Measurements from ENCODE around the gene C4BPA. TPM values are rescaled to one million over a fixed set of nuclear protein-coding genes. Genes with fewer than 3 reads are reported as not detected.

The C4BPA gene
- total RNA-seq, 4 donors from 2014 or later: 1.5 TPM; not detected in 3

DNA sequence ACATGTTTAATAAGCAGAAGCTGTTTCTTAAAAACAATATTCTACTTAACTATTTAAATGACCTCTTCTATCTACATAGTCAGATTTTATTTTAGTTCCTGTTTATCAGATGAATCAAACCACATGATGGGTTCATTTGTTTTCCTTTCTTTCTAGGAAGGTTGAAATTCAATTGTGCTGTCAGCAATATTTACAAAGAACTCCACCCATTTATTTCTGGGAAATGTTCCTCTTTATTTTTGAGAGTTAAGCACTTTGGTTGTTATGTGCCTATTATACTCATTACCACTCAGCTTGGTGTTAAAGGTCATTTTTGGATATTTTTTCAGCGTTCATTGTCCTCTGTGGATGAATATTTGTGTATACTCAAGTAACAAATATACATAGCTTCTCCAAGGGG lies 84.9 kb downstream of the C4BPA start:
- H3K4me1 ChIP-seq: no peaks in the 10 kb centered on the region
- H3K36me3 ChIP-seq: no peaks in the 10 kb centered on the region
- no peak for DNase-seq
- no peaks in the 10 kb centered on the region for H3K9me3 ChIP-seq
- intact Hi-C loops (cut with DNase I; ENCODE audit: low total_unique reads): no loop called here
- no peaks in the 10 kb centered on the region for H3K27me3 ChIP-seq
- TF ChIP-seq, protein P1, sequence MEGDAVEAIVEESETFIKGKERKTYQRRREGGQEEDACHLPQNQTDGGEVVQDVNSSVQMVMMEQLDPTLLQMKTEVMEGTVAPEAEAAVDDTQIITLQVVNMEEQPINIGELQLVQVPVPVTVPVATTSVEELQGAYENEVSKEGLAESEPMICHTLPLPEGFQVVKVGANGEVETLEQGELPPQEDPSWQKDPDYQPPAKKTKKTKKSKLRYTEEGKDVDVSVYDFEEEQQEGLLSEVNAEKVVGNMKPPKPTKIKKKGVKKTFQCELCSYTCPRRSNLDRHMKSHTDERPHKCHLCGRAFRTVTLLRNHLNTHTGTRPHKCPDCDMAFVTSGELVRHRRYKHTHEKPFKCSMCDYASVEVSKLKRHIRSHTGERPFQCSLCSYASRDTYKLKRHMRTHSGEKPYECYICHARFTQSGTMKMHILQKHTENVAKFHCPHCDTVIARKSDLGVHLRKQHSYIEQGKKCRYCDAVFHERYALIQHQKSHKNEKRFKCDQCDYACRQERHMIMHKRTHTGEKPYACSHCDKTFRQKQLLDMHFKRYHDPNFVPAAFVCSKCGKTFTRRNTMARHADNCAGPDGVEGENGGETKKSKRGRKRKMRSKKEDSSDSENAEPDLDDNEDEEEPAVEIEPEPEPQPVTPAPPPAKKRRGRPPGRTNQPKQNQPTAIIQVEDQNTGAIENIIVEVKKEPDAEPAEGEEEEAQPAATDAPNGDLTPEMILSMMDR (IDR thresholded peaks at IDR 0.05): no peak
- TF ChIP-seq POLR2A (IDR thresholded peaks at IDR 0.05): no peak
- H3K4me3 ChIP-seq: no peak overlapping the region
- H3K27ac ChIP-seq: no peak overlapping the region

DNA sequence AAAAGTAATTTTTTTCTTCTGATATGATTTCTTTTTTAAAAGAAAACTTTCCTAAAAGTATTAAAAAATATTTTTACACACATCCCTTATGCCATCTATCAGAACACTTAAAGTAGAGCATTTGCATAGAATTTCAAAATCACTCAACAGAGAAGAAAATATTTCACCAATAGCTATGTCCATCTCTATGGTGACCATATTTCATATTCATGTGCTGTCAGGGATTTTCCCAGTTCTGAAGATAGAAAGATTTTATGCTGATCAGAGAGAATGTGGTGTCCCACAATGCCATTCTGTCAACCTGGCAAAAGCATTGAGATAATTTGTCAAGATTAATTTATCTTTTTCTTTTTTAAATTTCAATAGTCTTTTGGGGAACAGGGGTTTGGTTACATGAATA lies 87.0 kb downstream of the C4BPA start:
- TF ChIP-seq, protein P1 (IDR thresholded peaks at IDR 0.05): no peak
- no peak for TF ChIP-seq POLR2A (IDR thresholded peaks at IDR 0.05)

DNA sequence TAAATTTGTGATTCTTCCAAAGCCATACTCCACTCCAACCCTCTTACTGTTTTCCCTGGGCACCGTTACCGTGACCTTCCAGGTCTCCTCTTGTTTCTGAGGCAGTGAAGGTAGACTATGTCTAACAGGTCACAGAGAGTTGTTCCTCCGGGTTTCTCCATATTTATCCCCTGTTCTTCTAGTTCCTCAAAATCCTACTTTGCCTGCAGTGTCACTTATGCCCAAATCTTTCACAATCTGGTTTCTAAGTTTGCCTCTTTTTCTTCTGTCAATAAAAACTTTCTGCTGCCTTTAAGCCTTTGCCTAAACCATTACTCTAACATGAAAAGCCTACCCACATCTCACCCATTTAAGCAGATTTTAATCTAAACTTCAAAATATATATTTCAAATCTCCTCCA lies 87.7 kb downstream of the C4BPA start:
- no peak for DNase-seq
- no peak overlapping the region for H3K4me3 ChIP-seq
- no peaks in the 10 kb centered on the region for H3K36me3 ChIP-seq
- no peaks in the 10 kb centered on the region for H3K27me3 ChIP-seq
- TF ChIP-seq POLR2A (IDR thresholded peaks at IDR 0.05): no peak
- TF ChIP-seq, protein P1 (IDR thresholded peaks at IDR 0.05): no peak
- intact Hi-C loops (cut with DNase I; ENCODE audit: low total_unique reads): no loop called here
- no peaks in the 10 kb centered on the region for H3K4me1 ChIP-seq
- no peak overlapping the region for H3K27ac ChIP-seq
- no peaks in the 10 kb centered on the region for H3K9me3 ChIP-seq

More for the DNA sequence above, 87.0 kb downstream of the C4BPA start:
- intact Hi-C loops (cut with DNase I; ENCODE audit: low total_unique reads): no loop called here
- DNase-seq: no peak
- H3K36me3 ChIP-seq: no peaks in the 10 kb centered on the region
- H3K27me3 ChIP-seq: no peaks in the 10 kb centered on the region
- H3K27ac ChIP-seq: no peak overlapping the region
- no peaks in the 10 kb centered on the region for H3K4me1 ChIP-seq
- H3K9me3 ChIP-seq: no peaks in the 10 kb centered on the region
- H3K4me3 ChIP-seq: no peak overlapping the region

DNA sequence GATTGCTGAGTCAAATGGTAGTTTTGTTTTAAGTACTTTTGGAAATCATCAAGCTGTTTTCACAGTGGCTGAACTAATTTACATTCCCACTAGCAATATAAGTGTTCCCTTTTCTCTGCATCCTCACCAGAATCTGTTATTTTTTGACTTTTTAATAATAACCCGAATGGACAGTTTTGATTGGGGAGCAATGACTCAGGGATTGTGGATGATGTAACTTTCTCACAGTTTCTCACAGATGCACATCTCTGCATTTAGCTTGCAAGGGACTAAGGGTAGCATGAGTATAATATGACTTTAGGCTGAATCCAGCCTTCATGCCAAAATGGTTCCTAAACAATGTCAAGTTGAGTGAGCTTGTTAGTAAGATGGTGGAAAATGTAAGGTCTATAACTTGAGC lies 90.2 kb downstream of the C4BPA start:
- Histone ChIP-seq H3K9me3 (no peaks in the 10 kb centered on the region), H3K36me3 (no peaks in the 10 kb centered on the region), H3K27me3 (no peaks in the 10 kb centered on the region), H3K4me1 (no peaks in the 10 kb centered on the region), H3K27ac (no peak overlapping the region), H3K4me3 (no peak overlapping the region)
- intact Hi-C loops (cut with DNase I; ENCODE audit: low total_unique reads): no loop called here
- TF ChIP-seq, protein P1 (IDR thresholded peaks at IDR 0.05): no peak
- TF ChIP-seq POLR2A (IDR thresholded peaks at IDR 0.05): no peak
- DNase-seq: no peak

Small RNAs within 50 kb of the gene (small RNA-seq; reads per million reads assigned to genes)
- not detected for gene AL445493.1

Other genes with a start within 250 kb of the C4BPA start
- 10 to 100 TPM in 1 of 4 donors, not detected in 3; 40.6 TPM for gene IL20, start 238.6 kb upstream of the C4BPA start, total RNA-seq
- gene IL24, start 206.8 kb upstream of the C4BPA start, total RNA-seq: not detected
- 1 to 10 TPM in 2 of 4 donors, under 1 TPM in 1, not detected in 1; 0.59 to 1.7 (median 1.7) TPM for gene FCMR, start 182.3 kb upstream of the C4BPA start, total RNA-seq
- 1 to 10 TPM in 3 of 4 donors, under 1 TPM in 1; 0.69 to 7.1 (median 3.1) TPM for gene PIGR, start 157.8 kb upstream of the C4BPA start, total RNA-seq
- not detected for gene FCAMR, start 133.8 kb upstream of the C4BPA start, total RNA-seq
- gene C1orf116, start 71.5 kb upstream of the C4BPA start, total RNA-seq: under 1 TPM in 1 of 4 donors, not detected in 3; 0.62 TPM
- gene YOD1, start 53.0 kb upstream of the C4BPA start, total RNA-seq: 10 to 100 TPM in 1 of 4 donors, 1 to 10 TPM in 3; 3.3 to 17.1 (median 7.6) TPM
- gene PFKFB2, start 51.0 kb upstream of the C4BPA start, total RNA-seq: 10 to 100 TPM in 1 of 4 donors, 1 to 10 TPM in 1, under 1 TPM in 2; 0.51 to 10.7 (median 2.9) TPM
- not detected for gene C4BPB, start 15.4 kb upstream of the C4BPA start, total RNA-seq
- gene CD55, start 217.4 kb downstream of the C4BPA start, total RNA-seq: 100 to 1,000 TPM in 1 of 4 donors, 10 to 100 TPM in 3; 27.2 to 224 (median 59.5) TPM

All from uterus (tissue), 4 donors.